Duodenal mucosa (tissue), 2 donors: ENCODE data around the gene POP4.

Experiments used
- H3K27ac ChIP-seq: one replicate; pipeline ENCODE4 v1.7.0; 2013; ENCODE audit warnings: low read depth, low read length
- H3K27me3 ChIP-seq, 2 donors: one replicate each; pipeline ENCODE4 v1.7.0; 2013; ENCODE audit warnings: low read length in 2 of 2, control low read depth in 1 of 2; ENCODE audit not compliant: insufficient read depth in 2 of 2, control insufficient read depth in 1 of 2
- H3K36me3 ChIP-seq, 2 donors: one replicate each; pipeline ENCODE4 v1.7.0; 2013; ENCODE audit warnings: low read length in 2 of 2, control low read depth in 1 of 2; ENCODE audit not compliant: insufficient read depth in 2 of 2, control insufficient read depth in 1 of 2
- H3K4me1 ChIP-seq, 2 donors: one replicate each; pipeline ENCODE4 v1.7.0; 2013; ENCODE audit warnings: low read length in 2 of 2, control low read depth in 1 of 2; ENCODE audit not compliant: insufficient read depth in 2 of 2, control insufficient read depth in 1 of 2
- H3K4me3 ChIP-seq, 2 donors: one replicate each; pipeline ENCODE4 v1.7.0; 2013; ENCODE audit warnings: low read length in 2 of 2, low read depth in 1 of 2
- H3K9ac ChIP-seq, 2 donors: one replicate each; pipeline ENCODE4 v1.7.0; 2013; ENCODE audit warnings: low read length in 2 of 2, low read depth in 1 of 2
- H3K9me3 ChIP-seq, 2 donors: one replicate each; pipeline ENCODE4 v1.7.0; 2013; ENCODE audit warnings: low read length in 2 of 2, control low read depth in 1 of 2; ENCODE audit not compliant: control insufficient read depth in 1 of 2

Gene POP4

GRCh38 chr19:29610574-29611271 lies 4.6 kb downstream of the POP4 start:
- no peak overlapping the region for H3K4me3 ChIP-seq
- H3K9me3 ChIP-seq = no peaks in the 10 kb centered on the region
- no peak overlapping the region for H3K9ac ChIP-seq
- H3K27ac ChIP-seq = no peak overlapping the region
- peaks cover 34 to 65% of the 10 kb centered on the region in 2 donors for H3K36me3 ChIP-seq
- peaks cover 5 to 7% of the 10 kb centered on the region in 2 donors for H3K4me1 ChIP-seq
- H3K27me3 ChIP-seq = no peaks in the 10 kb centered on the region

- H3K9ac ChIP-seq = no peak overlapping the region
- H3K36me3 ChIP-seq = peaks cover 41 to 75% of the 10 kb centered on the region in 2 donors
Measured at GRCh38 chr19:29612121-29612520, 6.0 kb downstream of the POP4 start.

GRCh38 chr19:29612801-29613595 lies 6.9 kb downstream of the POP4 start:
- no peaks in the 10 kb centered on the region for H3K27me3 ChIP-seq
- no peaks in the 10 kb centered on the region for H3K9me3 ChIP-seq
- no peak overlapping the region for H3K9ac ChIP-seq
- H3K4me1 ChIP-seq = no peaks in the 10 kb centered on the region
- H3K27ac ChIP-seq = no peak overlapping the region
- no peak overlapping the region for H3K4me3 ChIP-seq
- peaks cover 41 to 75% of the 10 kb centered on the region in 2 donors for H3K36me3 ChIP-seq

More at GRCh38 chr19:29612121-29612520, 6.0 kb downstream of the POP4 start:
- Histone ChIP-seq H3K27me3 (no peaks in the 10 kb centered on the region), H3K4me1 (no peaks in the 10 kb centered on the region), H3K27ac (no peak overlapping the region), H3K4me3 (no peak overlapping the region), H3K9me3 (no peaks in the 10 kb centered on the region)

- Histone ChIP-seq H3K36me3 (peaks cover 41 to 69% of the 10 kb centered on the region in 2 donors), H3K9me3 (no peaks in the 10 kb centered on the region), H3K4me3 (no peak overlapping the region), H3K27ac (no peak overlapping the region), H3K9ac (no peak overlapping the region), H3K27me3 (no peaks in the 10 kb centered on the region), H3K4me1 (no peaks in the 10 kb centered on the region)
Measured at GRCh38 chr19:29614046-29614445, 8.0 kb downstream of the POP4 start.

- H3K4me1 ChIP-seq = no peaks in the 10 kb centered on the region
- H3K9me3 ChIP-seq = no peaks in the 10 kb centered on the region
- no peaks in the 10 kb centered on the region for H3K27me3 ChIP-seq
- H3K4me3 ChIP-seq = no peak overlapping the region
- H3K27ac ChIP-seq = no peak overlapping the region
- no peak overlapping the region for H3K9ac ChIP-seq
- H3K36me3 ChIP-seq = peaks cover 41 to 62% of the 10 kb centered on the region in 2 donors
Measured at GRCh38 chr19:29614780-29615179, 8.7 kb downstream of the POP4 start.

- Histone ChIP-seq H3K27ac (no peak overlapping the region), H3K27me3 (no peaks in the 10 kb centered on the region), H3K4me1 (no peaks in the 10 kb centered on the region), H3K9ac (no peak overlapping the region), H3K9me3 (no peaks in the 10 kb centered on the region), H3K36me3 (peaks cover 41 to 54% of the 10 kb centered on the region in 2 donors), H3K4me3 (no peak overlapping the region)
Measured at GRCh38 chr19:29615891-29616425, 9.9 kb downstream of the POP4 start.

GRCh38 chr19:29616541-29616940 lies 10.5 kb downstream of the POP4 start:
- no peaks in the 10 kb centered on the region for H3K9me3 ChIP-seq
- H3K27me3 ChIP-seq = no peaks in the 10 kb centered on the region
- peaks cover 37 to 48% of the 10 kb centered on the region in 2 donors for H3K36me3 ChIP-seq
- no peak overlapping the region for H3K27ac ChIP-seq
- H3K9ac ChIP-seq = no peak overlapping the region
- H3K4me3 ChIP-seq = no peak overlapping the region
- H3K4me1 ChIP-seq = no peaks in the 10 kb centered on the region

GRCh38 chr19:29617366-29618266 lies 11.5 kb downstream of the POP4 start:
- Histone ChIP-seq H3K9ac (no peak overlapping the region), H3K9me3 (no peaks in the 10 kb centered on the region), H3K27me3 (no peaks in the 10 kb centered on the region), H3K27ac (no peak overlapping the region), H3K4me3 (no peak overlapping the region), H3K36me3 (peaks cover 26 to 38% of the 10 kb centered on the region in 2 donors), H3K4me1 (peaks cover 0 to 4% of the 10 kb centered on the region in 2 donors)

GRCh38 chr19:29618434-29618833 lies 12.4 kb downstream of the POP4 start:
- no peaks in the 10 kb centered on the region for H3K27me3 ChIP-seq
- H3K9ac ChIP-seq = no peak overlapping the region
- peaks cover 0 to 7% of the 10 kb centered on the region in 2 donors for H3K4me1 ChIP-seq
- no peak overlapping the region for H3K27ac ChIP-seq
- H3K4me3 ChIP-seq = no peak overlapping the region
- H3K36me3 ChIP-seq = peaks cover 18 to 30% of the 10 kb centered on the region in 2 donors
- H3K9me3 ChIP-seq = no peaks in the 10 kb centered on the region
